HG03354 (cell line): ENCODE measurements around the gene ATP6V0C.
A peak's percentile ranks its signal among the peaks of the same experiment; 100 is the strongest.

Experiments
- ATAC-seq: cut with Tn5 transposase; IDR thresholded peaks from one replicate; pipeline ENCODE4 v1.9.1; 2021; ENCODE audit warnings: mild to moderate bottlenecking; ENCODE audit not compliant: unreplicated experiment, poor library complexity, severe bottlenecking

Gene ATP6V0C

GRCh38 chr16:2505695-2506094 is 8.1 kb upstream of the ATP6V0C start:
- ATAC-seq = no peak

GRCh38 chr16:2507052-2507659 is 6.6 kb upstream of the ATP6V0C start:
- peak; percentile 61 for ATAC-seq

DNA sequence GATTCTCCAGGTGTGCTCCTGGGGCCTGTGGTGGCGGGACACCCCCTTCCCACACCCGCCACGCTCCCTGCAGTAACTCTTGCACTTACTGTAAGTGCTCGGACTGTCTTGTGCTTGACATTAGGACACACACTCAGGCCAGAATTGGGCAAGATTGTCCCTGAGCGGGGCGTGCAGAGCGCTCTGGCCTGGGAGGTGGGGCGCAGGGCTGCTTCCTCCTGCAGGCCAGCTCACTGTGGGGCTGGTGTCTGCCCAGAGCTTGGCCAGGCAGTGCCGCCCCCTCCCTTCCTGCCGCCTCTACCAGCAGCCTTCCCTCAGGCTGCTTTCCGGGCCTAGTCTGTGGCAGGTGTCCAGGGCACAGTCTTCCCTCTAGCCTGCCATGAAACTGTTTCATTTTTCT is 6.1 kb upstream of the ATP6V0C start:
- peak; percentile 12 for ATAC-seq

DNA sequence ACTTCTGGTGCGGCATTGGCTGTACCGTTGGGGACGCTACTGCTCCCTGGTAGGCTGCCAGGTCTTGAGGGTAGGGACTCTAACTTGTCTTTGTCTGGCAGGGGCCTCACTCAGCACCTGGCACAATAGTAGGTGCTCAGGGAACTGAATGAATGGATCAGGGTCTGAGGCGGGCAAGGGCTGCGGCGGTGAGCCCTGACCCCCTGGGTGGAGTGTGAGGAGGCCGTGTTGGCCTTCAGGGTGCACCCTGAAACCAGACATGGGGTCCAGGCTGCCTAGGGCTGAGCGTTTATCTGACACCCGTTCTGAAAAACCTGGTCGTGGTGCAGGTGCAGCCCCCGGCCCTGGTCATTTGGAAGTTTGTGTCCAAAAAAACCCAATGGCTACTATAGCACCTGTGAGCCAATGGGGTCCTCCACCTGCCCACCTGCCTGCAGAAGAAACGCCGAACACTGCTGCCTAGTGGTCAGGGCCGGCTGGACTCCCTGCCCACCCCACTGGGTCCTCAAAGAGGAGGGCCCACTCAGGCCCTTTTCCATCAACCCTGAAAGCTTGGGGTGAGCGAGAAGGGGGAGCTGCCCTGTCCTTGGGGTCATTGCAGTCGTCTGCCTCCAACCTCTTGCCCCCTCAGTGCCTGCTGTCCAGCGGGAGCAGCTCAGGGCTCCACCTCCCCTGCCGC is 4.9 kb upstream of the ATP6V0C start:
- ATAC-seq = no peak

- no peak for ATAC-seq
Observed at GRCh38 chr16:2511128-2511800, 2.5 kb upstream of the ATP6V0C start.

GRCh38 chr16:2511996-2512734 is 1.6 kb upstream of the ATP6V0C start:
- ATAC-seq = no peak

- no peak for ATAC-seq
Observed at GRCh38 chr16:2512735-2513404, 882 bp upstream of the ATP6V0C start.

GRCh38 chr16:2514333-2515179 is 804 bp downstream of the ATP6V0C start:
- no peak for ATAC-seq

GRCh38 chr16:2515180-2515851 is 1.6 kb downstream of the ATP6V0C start:
- ATAC-seq = no peak

GRCh38 chr16:2516391-2517240 is 2.9 kb downstream of the ATP6V0C start:
- ATAC-seq = no peak

GRCh38 chr16:2517954-2518605 is 4.3 kb downstream of the ATP6V0C start:
- no peak for ATAC-seq

DNA sequence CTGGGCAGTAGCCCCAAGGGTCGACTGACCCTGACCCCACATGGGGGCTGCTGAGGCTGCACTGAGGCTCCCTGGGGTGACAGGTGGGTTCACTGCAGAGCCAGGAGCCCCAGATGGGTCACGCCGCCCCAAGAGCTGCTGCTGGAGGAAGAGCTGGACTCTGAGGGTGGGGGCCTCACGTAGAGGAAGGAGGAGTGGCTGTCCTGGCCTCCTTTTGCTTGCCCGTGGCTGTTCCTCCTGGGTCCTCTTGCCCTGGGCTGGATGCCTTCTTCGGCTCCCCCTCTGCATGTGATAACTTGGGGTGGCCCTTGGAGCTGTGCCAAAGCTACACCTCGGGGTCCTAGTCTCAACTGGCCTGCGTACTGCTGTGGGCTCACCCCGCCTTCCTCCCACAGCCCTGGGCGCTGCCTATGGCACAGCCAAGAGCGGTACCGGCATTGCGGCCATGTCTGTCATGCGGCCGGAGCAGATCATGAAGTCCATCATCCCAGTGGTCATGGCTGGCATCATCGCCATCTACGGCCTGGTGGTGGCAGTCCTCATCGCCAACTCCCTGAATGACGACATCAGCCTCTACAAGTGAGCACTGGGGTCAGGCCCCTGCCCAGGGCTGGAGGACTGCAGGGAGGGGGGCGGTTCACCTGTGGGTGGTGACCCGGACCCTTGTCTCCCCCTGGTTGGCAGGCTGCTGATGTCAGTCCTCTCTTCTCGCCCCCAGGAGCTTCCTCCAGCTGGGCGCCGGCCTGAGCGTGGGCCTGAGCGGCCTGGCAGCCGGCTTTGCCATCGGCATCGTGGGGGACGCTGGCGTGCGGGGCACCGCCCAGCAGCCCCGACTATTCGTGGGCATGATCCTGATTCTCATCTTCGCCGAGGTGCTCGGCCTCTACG is 5.3 kb downstream of the ATP6V0C start:
- no peak for ATAC-seq

DNA sequence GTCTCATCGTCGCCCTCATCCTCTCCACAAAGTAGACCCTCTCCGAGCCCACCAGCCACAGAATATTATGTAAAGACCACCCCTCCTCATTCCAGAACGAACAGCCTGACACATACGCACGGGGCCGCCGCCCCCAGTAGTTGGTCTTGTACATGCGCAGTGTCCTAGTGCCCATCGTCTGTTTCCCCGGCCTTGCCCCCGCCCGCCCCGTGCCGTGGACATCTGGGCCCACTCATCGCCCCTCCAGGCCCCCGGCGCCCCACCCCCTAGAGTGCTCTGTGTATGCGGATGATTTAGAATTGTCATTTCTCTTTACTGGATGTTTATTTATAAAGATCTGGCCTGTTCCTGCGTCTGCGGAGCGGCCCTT is 5.9 kb downstream of the ATP6V0C start:
- no peak for ATAC-seq

- peak; percentile 64 for ATAC-seq
Observed at GRCh38 chr16:2520097-2520783, 6.5 kb downstream of the ATP6V0C start, which contains the start of gene AMDHD2. Gene AMDHD2, plus strand, starts transcription at chr16:2520371. Its CDS starts 88 bp downstream, at chr16:2520459.

GRCh38 chr16:2520784-2521531 is 7.2 kb downstream of the ATP6V0C start:
- ATAC-seq = peak; percentile 31
